ENCODE measurements around the gene CHRNE. TPM values are rescaled to one million over a fixed set of nuclear protein-coding genes. Genes with fewer than 3 reads are reported as not detected.
"Not testable (repeated sequence)": the region's sequence is repeated elsewhere in the genome, so short reads cannot be mapped to it uniquely, and the experiment has no call there.

The CHRNE gene
- total RNA-seq, 1 donor from 2014 or later: 0.69 TPM

- no peak for DNase-seq
Measured at GRCh38 chr17:4887581-4887980, 15.3 kb downstream of the CHRNE start.

GRCh38 chr17:4886830-4887229 is 16.1 kb downstream of the CHRNE start:
- no peak for DNase-seq

- no peak for DNase-seq
Measured at GRCh38 chr17:4884489-4884888, 18.4 kb downstream of the CHRNE start.

- no peak for DNase-seq
Measured at GRCh38 chr17:4881761-4882555, 20.9 kb downstream of the CHRNE start.

GRCh38 chr17:4880857-4881256 is 22.0 kb downstream of the CHRNE start:
- DNase-seq: no peak

GRCh38 chr17:4879601-4880000 is 23.3 kb downstream of the CHRNE start:
- DNase-seq: no peak

- DNase-seq: no peak
Measured at GRCh38 chr17:4877089-4877488, 25.8 kb downstream of the CHRNE start.

- DNase-seq: no peak
Measured at GRCh38 chr17:4872786-4873185, 30.1 kb downstream of the CHRNE start.

GRCh38 chr17:4870855-4871254 is 32.0 kb downstream of the CHRNE start:
- no peak for DNase-seq

GRCh38 chr17:4869058-4869998 is 33.6 kb downstream of the CHRNE start:
- DNase-seq: not testable (repeated sequence)

- not testable (repeated sequence) for DNase-seq
Measured at GRCh38 chr17:4867535-4867934, 35.4 kb downstream of the CHRNE start.

GRCh38 chr17:4863321-4863720 is 39.6 kb downstream of the CHRNE start:
- DNase-seq: no peak

- DNase-seq: no peak
Measured at GRCh38 chr17:4862720-4863119, 40.2 kb downstream of the CHRNE start.

GRCh38 chr17:4861052-4861451 is 41.8 kb downstream of the CHRNE start:
- DNase-seq: no peak

GRCh38 chr17:4860651-4861050 is 42.2 kb downstream of the CHRNE start:
- DNase-seq: no peak

- DNase-seq: no peak
Measured at GRCh38 chr17:4859816-4860625, 42.9 kb downstream of the CHRNE start.

- no peak for DNase-seq
Measured at GRCh38 chr17:4858882-4859260, 44.0 kb downstream of the CHRNE start.

GRCh38 chr17:4858068-4858881 is 44.6 kb downstream of the CHRNE start:
- DNase-seq: no peak

GRCh38 chr17:4857347-4857746 is 45.6 kb downstream of the CHRNE start:
- DNase-seq: not testable (repeated sequence)

GRCh38 chr17:4856937-4857314 is 46.0 kb downstream of the CHRNE start:
- no peak for DNase-seq

GRCh38 chr17:4856271-4856936 is 46.5 kb downstream of the CHRNE start:
- DNase-seq: no peak

Measured in skin of body (tissue), 2 donors.